ENCODE results near the gene TMEM141. TPM values are rescaled to one million over a fixed set of nuclear protein-coding genes. Genes with fewer than 3 reads are reported as not detected.
"Not testable (repeated sequence)": the region's sequence is repeated elsewhere in the genome, so short reads cannot be mapped to it uniquely, and the experiment has no call there.

The TMEM141 gene
- total RNA-seq, 1 experiment from 2014 or later, result 44.6 TPM

DNA sequence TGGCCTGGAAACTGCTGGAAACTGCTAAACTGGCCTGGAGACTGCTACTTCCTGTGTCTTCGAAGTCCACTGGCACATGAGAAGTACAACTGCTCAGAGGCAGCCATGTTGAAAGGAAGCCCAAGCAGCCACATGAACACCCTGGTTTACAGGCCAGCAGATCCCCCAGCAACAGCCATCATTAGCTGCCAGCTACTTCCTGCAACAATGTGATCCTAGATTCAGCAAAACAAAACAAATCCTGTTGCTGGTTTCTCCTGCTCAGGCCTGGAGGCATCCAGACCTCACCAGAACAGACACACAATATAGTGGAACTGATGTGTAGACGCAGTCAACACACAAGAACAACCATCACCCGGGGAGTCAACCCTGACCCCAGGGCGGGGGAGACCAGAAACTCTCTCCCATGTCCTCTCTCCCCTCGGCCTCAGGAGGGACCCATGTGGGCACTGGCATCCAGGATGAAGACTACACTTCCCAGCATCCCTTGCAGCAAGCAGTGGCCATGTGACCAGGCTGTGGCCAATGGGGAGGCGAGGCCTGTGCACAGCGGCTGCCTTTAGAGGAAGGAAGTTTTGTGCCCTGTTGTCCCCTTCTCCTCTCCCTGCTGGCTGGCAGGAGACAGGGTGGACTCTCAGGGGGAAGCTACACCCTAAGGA, 17.6 kb upstream of the TMEM141 start:
- Histone ChIP-seq H3K9me3 (replicated peaks) (peaks cover 8% of the 10 kb centered on the region), H3K27me3 (replicated peaks) (peaks cover 8% of the 10 kb centered on the region; the same call in 1 of the 2 replicates), H3K4me1 (replicated peaks) (no peaks in the 10 kb centered on the region), H3K36me3 (no peaks in the 10 kb centered on the region), H3K4me3 (no peak overlapping the region), H3K27ac (no peak overlapping the region)
- DNase-seq (ENCODE audit: low read depth in 1 of 2, low spot score in 2 of 2), result no peak

DNA sequence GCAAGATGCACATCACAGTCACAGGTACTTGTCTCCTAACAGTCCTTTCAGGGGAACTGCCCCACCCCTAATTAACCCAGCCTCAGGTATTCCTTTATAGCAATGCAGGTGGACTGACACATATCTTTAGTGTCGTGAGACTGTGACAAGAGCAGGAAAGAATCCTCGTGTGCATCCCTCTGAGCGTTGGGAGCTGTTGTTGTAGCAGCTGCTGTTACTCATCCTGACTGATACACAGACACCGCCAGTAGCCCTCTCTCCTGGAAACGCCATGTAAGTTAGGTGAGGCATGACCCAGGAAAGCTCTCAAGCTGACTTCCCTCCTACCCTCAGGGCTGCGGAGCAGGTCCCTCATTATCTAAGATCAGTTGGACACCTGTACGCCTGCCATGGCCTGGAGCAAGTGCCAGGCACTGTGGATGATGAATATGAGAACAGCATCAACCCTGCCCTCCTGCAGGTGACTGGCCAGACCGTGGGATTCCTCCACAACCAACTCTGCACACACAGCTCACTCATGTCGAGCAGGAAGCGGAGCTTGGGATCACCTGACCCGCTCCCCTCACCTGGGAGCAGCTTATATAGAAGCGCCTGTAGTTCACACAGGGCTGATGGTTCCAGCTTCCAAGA, 16.6 kb upstream of the TMEM141 start:
- no peak overlapping the region for H3K27ac ChIP-seq
- H3K36me3 ChIP-seq, result no peaks in the 10 kb centered on the region
- H3K4me1 ChIP-seq (replicated peaks), result no peaks in the 10 kb centered on the region

DNA sequence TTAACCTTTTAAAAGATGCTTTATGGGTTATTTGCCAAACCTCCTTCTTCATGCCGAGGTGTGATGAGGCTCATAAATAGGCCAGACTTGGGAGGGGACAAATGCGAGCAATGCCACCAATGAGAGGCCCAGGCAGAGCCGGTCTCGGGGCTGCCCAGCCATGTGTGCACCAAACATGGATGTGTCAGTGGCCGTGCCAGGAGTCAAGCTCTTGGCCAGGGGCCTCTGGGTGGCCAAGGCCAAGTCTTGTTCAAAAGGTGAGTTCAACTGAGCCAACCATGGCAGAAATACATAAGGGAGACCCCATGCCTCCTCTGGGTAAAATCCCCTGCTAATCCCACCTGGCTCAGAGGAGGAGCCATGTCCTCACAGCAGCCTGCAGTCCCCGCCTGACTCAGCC, 16.0 kb upstream of the TMEM141 start:
- Histone ChIP-seq H3K4me1 (replicated peaks) (no peaks in the 10 kb centered on the region), H3K4me3 (no peak overlapping the region), H3K27me3 (replicated peaks) (peaks cover 16% of the 10 kb centered on the region), H3K36me3 (no peaks in the 10 kb centered on the region), H3K9me3 (replicated peaks) (peaks cover 8% of the 10 kb centered on the region), H3K27ac (no peak overlapping the region)
- DNase-seq (ENCODE audit: low read depth in 1 of 2, low spot score in 2 of 2), result no peak

More for the DNA sequence above, 16.6 kb upstream of the TMEM141 start:
- Histone ChIP-seq H3K9me3 (replicated peaks) (peaks cover 8% of the 10 kb centered on the region), H3K27me3 (replicated peaks) (peaks cover 10% of the 10 kb centered on the region), H3K4me3 (no peak overlapping the region)
- no peak for DNase-seq (ENCODE audit: low read depth in 1 of 2, low spot score in 2 of 2)

DNA sequence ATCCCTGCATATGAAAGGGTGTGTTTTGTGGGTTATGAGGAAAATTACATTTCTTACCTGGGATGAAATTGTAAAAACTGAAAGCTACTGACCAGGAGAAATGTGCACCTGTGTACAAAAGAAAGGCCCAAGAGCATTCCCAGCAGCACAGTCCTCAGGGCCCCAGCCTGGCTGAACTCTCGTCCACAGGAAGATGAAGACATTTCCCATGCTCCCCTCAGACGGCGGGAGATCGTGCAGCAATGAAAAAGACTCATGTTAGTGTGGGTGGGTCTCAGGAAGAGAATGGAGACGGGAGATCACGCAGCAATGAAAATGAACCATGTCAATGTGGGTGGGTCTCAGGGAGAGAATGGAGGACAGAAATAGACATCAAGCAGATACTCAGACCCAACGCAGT, 14.2 kb upstream of the TMEM141 start:
- H3K36me3 ChIP-seq, result no peaks in the 10 kb centered on the region
- peaks cover 11% of the 10 kb centered on the region for H3K27me3 ChIP-seq (replicated peaks)
- DNase-seq (ENCODE audit: low read depth in 1 of 2, low spot score in 2 of 2), result no peak
- H3K4me3 ChIP-seq, result no peak overlapping the region
- H3K9me3 ChIP-seq (replicated peaks), result peaks cover 8% of the 10 kb centered on the region
- H3K27ac ChIP-seq, result no peak overlapping the region
- H3K4me1 ChIP-seq (replicated peaks), result no peaks in the 10 kb centered on the region

DNA sequence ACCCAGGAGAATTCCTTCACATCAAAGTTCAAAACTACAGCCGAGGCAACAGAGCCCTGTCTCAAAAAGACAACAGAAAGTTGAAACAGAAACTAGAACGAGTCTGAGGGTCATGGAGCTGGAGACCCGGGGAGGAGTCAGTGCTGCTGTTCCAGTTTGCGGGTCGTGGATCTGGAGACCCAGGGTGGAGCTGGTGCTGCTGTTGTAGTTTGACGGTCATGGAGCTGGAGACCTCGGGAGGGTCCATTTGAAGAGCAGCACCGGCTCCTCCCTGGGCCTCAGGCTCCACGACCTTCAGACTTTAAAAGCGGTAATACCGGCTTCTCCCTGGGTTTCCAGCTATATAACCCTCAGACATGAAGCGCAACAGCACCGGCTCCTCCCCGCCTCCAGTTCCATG, 13.8 kb upstream of the TMEM141 start:
- Histone ChIP-seq H3K27me3 (replicated peaks) (peaks cover 11% of the 10 kb centered on the region), H3K36me3 (no peaks in the 10 kb centered on the region), H3K27ac (no peak overlapping the region), H3K4me1 (replicated peaks) (no peaks in the 10 kb centered on the region), H3K9me3 (replicated peaks) (peaks cover 8% of the 10 kb centered on the region), H3K4me3 (no peak overlapping the region)
- DNase-seq (ENCODE audit: low read depth in 1 of 2, low spot score in 2 of 2), result no peak

DNA sequence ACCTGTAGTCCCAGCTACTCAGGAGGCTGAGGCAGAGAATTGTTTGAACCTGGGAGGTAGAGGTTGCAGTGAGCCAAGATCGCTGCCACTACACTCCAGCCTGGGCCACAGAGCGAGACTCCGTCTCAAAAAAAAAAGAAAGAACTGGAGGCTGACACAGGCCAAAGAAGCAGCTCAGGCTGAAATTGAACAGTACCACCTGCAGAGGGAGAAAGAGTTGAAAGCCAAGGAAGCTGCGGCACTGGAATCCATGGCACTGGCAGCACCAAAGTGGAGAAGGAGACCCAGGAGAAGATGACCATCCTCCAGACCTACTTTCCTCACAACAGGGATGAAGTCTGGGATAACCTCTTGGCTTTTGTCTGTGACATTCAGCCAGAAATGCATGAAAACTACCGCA, 11.3 kb upstream of the TMEM141 start:
- H3K27ac ChIP-seq, result no peak overlapping the region
- H3K9me3 ChIP-seq (replicated peaks), result no peaks in the 10 kb centered on the region
- DNase-seq (ENCODE audit: low read depth in 1 of 2, low spot score in 2 of 2), result no peak
- no peaks in the 10 kb centered on the region for H3K36me3 ChIP-seq
- H3K4me3 ChIP-seq, result no peak overlapping the region
- H3K4me1 ChIP-seq (replicated peaks), result no peaks in the 10 kb centered on the region
- peaks cover 20% of the 10 kb centered on the region for H3K27me3 ChIP-seq (replicated peaks)

DNA sequence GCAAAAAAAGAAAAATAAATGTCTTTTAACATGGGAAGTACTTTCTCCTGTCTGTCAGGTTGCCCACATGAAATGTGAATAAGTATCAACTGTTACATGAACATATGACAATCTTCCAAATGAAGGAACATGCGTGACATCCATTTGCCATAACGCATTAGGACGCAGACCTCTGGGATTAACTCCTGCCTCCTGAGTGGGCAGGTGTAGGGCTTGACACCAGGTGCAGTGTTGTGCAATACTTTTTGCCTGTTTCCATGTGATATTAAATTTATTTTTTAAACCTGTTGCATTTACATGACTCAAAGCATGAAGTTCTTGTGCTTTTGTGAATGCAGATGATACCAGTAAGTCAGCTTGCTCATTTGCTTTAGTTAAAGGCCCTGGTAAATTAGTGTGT, 8.7 kb upstream of the TMEM141 start:
- Histone ChIP-seq H3K27ac (no peak overlapping the region), H3K4me3 (no peak overlapping the region), H3K9me3 (replicated peaks) (no peaks in the 10 kb centered on the region), H3K27me3 (replicated peaks) (peaks cover 20% of the 10 kb centered on the region), H3K36me3 (no peaks in the 10 kb centered on the region), H3K4me1 (replicated peaks) (no peaks in the 10 kb centered on the region)
- no peak for DNase-seq (ENCODE audit: low read depth in 1 of 2, low spot score in 2 of 2)

DNA sequence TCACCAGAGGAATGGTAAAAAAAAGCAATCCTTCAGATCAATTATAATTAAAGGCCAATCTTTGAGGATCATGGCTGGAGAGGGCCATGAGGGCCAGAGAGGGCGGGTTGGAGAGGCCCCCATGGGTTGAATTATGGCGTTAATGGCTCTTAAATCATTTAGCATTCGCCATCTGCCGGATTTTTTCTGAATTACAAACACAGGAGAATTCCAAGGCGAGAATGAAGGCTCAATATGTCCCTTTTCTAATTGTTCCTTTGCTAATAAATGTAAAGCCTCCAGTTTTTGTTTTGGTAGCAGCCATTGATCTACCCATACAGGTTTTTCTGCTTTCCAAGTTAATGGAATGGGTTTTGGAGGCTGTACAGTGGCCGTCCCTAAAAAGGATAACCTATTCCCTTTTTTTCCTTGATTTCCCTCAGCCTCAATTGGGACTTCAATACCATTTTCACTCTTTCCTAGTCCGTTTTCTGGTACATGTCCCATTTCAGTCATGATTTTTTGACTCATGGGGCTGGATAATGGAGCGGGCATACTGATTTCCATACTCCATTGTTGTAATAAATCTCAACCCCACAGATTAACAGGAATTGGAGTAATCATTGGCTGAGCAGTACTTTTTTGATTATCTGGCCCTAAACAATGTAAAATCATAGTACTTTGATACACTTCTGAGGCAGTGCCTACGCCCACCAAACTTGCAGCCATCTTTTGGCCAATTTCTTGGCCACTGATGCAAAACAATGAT, 6.7 kb upstream of the TMEM141 start:
- Histone ChIP-seq H3K4me3 (no peak overlapping the region), H3K4me1 (replicated peaks) (no peaks in the 10 kb centered on the region), H3K27me3 (replicated peaks) (peaks cover 16% of the 10 kb centered on the region), H3K9me3 (replicated peaks) (no peaks in the 10 kb centered on the region), H3K36me3 (no peaks in the 10 kb centered on the region), H3K27ac (no peak overlapping the region)
- no peak for DNase-seq (ENCODE audit: low read depth in 1 of 2, low spot score in 2 of 2)

DNA sequence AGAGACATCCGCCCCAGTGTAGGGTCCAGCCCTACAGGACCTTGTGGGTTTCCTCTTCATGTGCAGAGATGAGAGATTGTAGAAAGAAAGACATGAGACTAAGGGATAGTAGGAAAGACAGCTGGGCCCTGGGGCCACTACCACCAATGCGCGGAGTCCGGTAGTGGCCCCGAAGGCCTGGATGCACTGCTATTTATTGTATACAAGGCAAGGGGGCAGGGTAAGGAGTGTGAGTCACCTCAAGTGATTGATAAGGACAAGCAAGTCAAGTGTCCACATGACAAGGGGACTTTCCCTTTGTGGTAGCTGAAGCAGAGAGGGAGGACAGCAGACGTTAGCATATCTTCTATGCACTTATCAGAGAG, 6.2 kb upstream of the TMEM141 start:
- Histone ChIP-seq H3K27me3 (replicated peaks) (peaks cover 12% of the 10 kb centered on the region), H3K9me3 (replicated peaks) (no peaks in the 10 kb centered on the region), H3K4me1 (replicated peaks) (no peaks in the 10 kb centered on the region), H3K27ac (no peak overlapping the region), H3K4me3 (no peak overlapping the region), H3K36me3 (no peaks in the 10 kb centered on the region)
- no peak for DNase-seq (ENCODE audit: low read depth in 1 of 2, low spot score in 2 of 2)

DNA sequence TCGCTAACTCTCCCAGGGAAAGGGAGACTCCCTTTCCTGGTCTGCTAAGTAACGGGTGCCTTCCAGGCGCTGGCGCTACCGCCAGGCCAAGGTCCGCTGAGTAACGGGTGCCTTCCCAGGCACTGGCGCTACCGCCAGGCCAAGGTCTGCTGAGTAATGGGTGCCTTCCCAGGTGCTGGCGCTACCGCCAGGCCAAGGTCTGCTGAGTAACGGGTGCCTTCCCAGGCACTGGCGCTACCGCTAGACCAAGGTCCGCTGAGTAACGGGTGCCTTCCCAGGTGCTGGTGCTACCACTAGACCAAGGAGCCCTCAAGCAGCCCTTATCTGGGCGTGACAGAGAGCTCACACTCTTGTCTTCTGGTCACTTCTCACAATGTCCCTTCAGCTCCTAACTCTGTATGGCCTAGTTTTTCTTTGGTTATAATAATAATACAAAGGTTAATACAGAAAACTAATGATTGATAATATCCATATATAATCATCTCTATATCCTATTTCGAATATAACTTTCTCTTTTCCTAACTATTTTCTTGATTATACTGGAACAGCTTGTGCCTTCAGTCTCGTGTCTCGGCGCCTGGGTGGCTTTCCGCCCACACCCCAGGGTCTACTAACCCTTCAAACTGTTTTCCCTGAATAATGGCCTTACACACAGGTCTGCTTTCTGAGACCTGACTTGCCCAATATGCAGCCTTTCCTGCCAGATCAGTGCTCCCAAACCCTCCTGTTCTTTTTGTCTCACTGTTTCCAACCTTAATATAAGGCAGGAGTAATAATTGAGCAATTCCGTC, 5.4 kb upstream of the TMEM141 start:
- H3K27ac ChIP-seq, H3K36me3 ChIP-seq, H3K4me3 ChIP-seq: not testable (repeated sequence)

DNA sequence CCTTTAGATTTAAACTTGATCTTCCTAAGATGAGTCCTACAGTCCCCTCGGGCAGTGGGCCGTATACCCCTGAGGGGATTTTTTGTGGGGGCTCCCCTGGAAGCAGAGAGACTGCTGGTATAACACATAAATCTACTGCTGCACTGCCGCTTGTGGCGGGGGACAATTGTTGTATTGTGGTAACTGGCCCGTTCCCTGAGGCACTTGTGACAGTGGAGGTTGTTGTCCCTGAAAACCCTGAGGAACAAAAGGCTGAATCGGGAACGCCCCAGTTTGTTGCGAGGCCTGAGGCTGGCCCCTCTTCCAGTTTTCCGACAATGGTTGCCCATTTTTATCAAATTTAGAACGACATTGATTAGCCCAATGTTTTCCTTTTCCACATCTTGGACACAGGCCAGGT, 4.7 kb upstream of the TMEM141 start:
- Histone ChIP-seq H3K4me1 (replicated peaks) (peaks cover 4% of the 10 kb centered on the region), H3K9me3 (replicated peaks) (no peaks in the 10 kb centered on the region), H3K4me3 (no peak overlapping the region), H3K27ac (no peak overlapping the region), H3K27me3 (replicated peaks) (peaks cover 9% of the 10 kb centered on the region; the same call in 1 of the 2 replicates), H3K36me3 (no peaks in the 10 kb centered on the region)
- no peak for DNase-seq (ENCODE audit: low read depth in 1 of 2, low spot score in 2 of 2)

More for the DNA sequence above, 5.4 kb upstream of the TMEM141 start:
- not testable (repeated sequence) for DNase-seq (ENCODE audit: low read depth in 1 of 2, low spot score in 2 of 2); H3K9me3 ChIP-seq (replicated peaks); H3K4me1 ChIP-seq (replicated peaks); H3K27me3 ChIP-seq (replicated peaks)

DNA sequence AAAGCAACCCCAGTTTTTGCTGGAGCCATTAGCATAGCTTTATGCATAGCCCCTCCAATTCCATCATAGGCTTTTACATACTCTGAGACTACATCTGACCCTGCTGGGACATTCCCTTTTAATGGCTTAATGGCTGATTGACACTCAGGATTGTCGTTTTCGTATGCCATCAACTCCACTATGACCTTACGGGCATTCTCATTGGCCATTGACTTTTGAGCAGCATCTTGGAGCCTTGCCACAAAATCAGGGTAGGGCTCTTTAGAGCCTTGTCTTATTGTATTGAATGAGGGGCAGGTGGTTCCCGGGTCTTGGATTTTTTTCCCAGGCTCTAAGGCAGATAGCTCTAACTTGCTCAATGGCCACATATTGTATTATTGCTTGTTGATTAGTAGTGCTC, 4.2 kb upstream of the TMEM141 start:
- H3K27ac ChIP-seq; H3K27me3 ChIP-seq (replicated peaks); H3K4me3 ChIP-seq; H3K4me1 ChIP-seq (replicated peaks); H3K36me3 ChIP-seq; H3K9me3 ChIP-seq (replicated peaks); DNase-seq (ENCODE audit: low read depth in 1 of 2, low spot score in 2 of 2): not testable (repeated sequence)

DNA sequence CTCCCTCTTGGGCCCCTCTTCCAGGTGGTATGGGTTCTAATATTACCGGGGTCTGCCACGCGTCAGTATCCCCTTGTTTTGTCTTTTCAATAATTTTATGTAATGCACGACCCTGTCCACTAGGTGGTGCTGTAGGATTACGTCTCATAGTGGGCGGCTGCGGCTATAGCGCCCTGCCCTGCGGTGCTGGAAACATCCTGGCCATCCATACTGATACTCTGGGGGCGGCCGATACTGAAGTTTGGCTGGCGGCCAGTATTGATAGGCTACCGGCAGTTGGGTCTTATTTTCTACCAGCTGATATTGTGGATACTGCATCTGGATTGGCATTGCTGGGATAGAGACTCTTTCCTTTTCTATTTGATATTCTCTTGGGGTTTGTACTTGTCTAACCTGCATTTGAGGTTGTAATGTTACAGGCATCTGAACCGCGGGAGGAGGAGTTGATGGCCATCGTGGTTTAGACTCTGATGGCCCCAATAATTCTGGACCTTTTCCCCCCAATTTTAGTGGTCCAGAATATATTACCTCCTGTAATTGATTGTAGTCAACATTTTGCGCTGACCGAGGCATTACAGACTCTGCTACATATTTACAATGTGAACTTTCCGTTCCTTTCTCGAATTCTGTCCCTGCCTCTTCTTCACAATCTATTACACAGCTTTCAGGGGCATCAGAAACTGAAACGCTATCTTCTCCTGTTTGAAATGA, 3.3 kb upstream of the TMEM141 start:
- Histone ChIP-seq H3K4me1 (replicated peaks) (peaks cover 12% of the 10 kb centered on the region), H3K27me3 (replicated peaks) (peaks cover 6% of the 10 kb centered on the region; the same call in 1 of the 2 replicates), H3K27ac (no peak overlapping the region), H3K36me3 (peaks cover 7% of the 10 kb centered on the region), H3K9me3 (replicated peaks) (no peaks in the 10 kb centered on the region), H3K4me3 (no peak overlapping the region)
- DNase-seq (ENCODE audit: low read depth in 1 of 2, low spot score in 2 of 2), result peak; percentile 49 to 58
